Measurements from ENCODE around the gene ZSCAN16. TPM values are rescaled to one million over a fixed set of nuclear protein-coding genes. Genes with fewer than 3 reads are reported as not detected.

ZSCAN16 gene
- total and polyA plus RNA-seq, 2 donors from 2014 or later = 6.1 to 6.8 TPM

GRCh38 chr6:28145231-28145630 is 20.8 kb downstream of the ZSCAN16 start:
- Histone ChIP-seq H3K4me1 (ENCODE audit: control insufficient read depth in 2 of 3, insufficient read depth in 2 of 3, low read depth in 1 of 3, low read length in 3 of 3) (peaks cover 0 to 6% (median 0%) of the 10 kb centered on the region in 3 donors), H3K9ac (ENCODE audit: low read length in 3 of 3) (no peak overlapping the region), H3K27ac (ENCODE audit: low read depth in 2 of 2, low read length in 2 of 2) (no peak overlapping the region), H3K36me3 (ENCODE audit: control insufficient read depth in 2 of 3, insufficient read depth in 3 of 3, low read length in 3 of 3) (peaks cover 12 to 19% (median 19%) of the 10 kb centered on the region in 3 donors), H3K9me3 (ENCODE audit: control insufficient read depth in 2 of 3, insufficient read depth in 1 of 3, low read length in 3 of 3) (no peaks in the 10 kb centered on the region), H3K4me3 (ENCODE audit: low read length in 3 of 3) (no peak overlapping the region), H3K27me3 (ENCODE audit: control insufficient read depth, insufficient read depth, low read length) (no peaks in the 10 kb centered on the region)
- intact Hi-C loops (cut with DNase I) = no loop called here
- TF ChIP-seq CTCF (IDR thresholded peaks at IDR 0.05; ENCODE audit: borderline replicate concordance, extremely low read depth, insufficient read depth) = no peak
- FAIRE-seq (no peak), DNase-seq (no peak)

- FAIRE-seq (no peak), DNase-seq (no peak)
- Histone ChIP-seq H3K27me3 (ENCODE audit: control insufficient read depth, insufficient read depth, low read length) (no peaks in the 10 kb centered on the region), H3K9ac (ENCODE audit: low read length in 3 of 3) (no peak overlapping the region), H3K4me1 (ENCODE audit: control insufficient read depth in 2 of 3, insufficient read depth in 2 of 3, low read depth in 1 of 3, low read length in 3 of 3) (no peaks in the 10 kb centered on the region), H3K27ac (ENCODE audit: low read depth in 2 of 2, low read length in 2 of 2) (no peak overlapping the region), H3K9me3 (ENCODE audit: control insufficient read depth in 2 of 3, insufficient read depth in 1 of 3, low read length in 3 of 3) (peaks cover 0 to 7% (median 2%) of the 10 kb centered on the region in 3 donors), H3K4me3 (ENCODE audit: low read length in 3 of 3) (no peak overlapping the region), H3K36me3 (ENCODE audit: control insufficient read depth in 2 of 3, insufficient read depth in 3 of 3, low read length in 3 of 3) (peaks cover 38 to 73% (median 53%) of the 10 kb centered on the region in 3 donors)
- intact Hi-C loops (cut with DNase I) = no loop called here
- TF ChIP-seq CTCF (IDR thresholded peaks at IDR 0.05; ENCODE audit: borderline replicate concordance, extremely low read depth, insufficient read depth) = no peak
These were observed 28.1 kb downstream of the ZSCAN16 start for GRCh38 chr6:28152531-28152930.

GRCh38 chr6:28153546-28153945 is 29.1 kb downstream of the ZSCAN16 start:
- Histone ChIP-seq H3K4me1 (ENCODE audit: control insufficient read depth in 2 of 3, insufficient read depth in 2 of 3, low read depth in 1 of 3, low read length in 3 of 3) (no peaks in the 10 kb centered on the region), H3K27ac (ENCODE audit: low read depth in 2 of 2, low read length in 2 of 2) (no peak overlapping the region), H3K27me3 (ENCODE audit: control insufficient read depth, insufficient read depth, low read length) (no peaks in the 10 kb centered on the region), H3K4me3 (ENCODE audit: low read length in 3 of 3) (no peak overlapping the region), H3K36me3 (ENCODE audit: control insufficient read depth in 2 of 3, insufficient read depth in 3 of 3, low read length in 3 of 3) (peaks cover 38 to 68% (median 50%) of the 10 kb centered on the region in 3 donors), H3K9me3 (ENCODE audit: control insufficient read depth in 2 of 3, insufficient read depth in 1 of 3, low read length in 3 of 3) (peaks cover 0 to 7% (median 2%) of the 10 kb centered on the region in 3 donors), H3K9ac (ENCODE audit: low read length in 3 of 3) (no peak overlapping the region)
- no peak for FAIRE-seq
- intact Hi-C loops (cut with DNase I) = no loop called here
- no peak for DNase-seq
- TF ChIP-seq CTCF (IDR thresholded peaks at IDR 0.05; ENCODE audit: borderline replicate concordance, extremely low read depth, insufficient read depth) = no peak

GRCh38 chr6:28154357-28154756 is 29.9 kb downstream of the ZSCAN16 start:
- H3K9me3 ChIP-seq (ENCODE audit: control insufficient read depth in 2 of 3, insufficient read depth in 1 of 3, low read length in 3 of 3) = peaks cover 0 to 7% (median 2%) of the 10 kb centered on the region in 3 donors
- no peak for DNase-seq
- TF ChIP-seq CTCF (IDR thresholded peaks at IDR 0.05; ENCODE audit: borderline replicate concordance, extremely low read depth, insufficient read depth) = no peak
- no peak for FAIRE-seq
- peaks cover 36 to 60% (median 43%) of the 10 kb centered on the region in 3 donors for H3K36me3 ChIP-seq (ENCODE audit: control insufficient read depth in 2 of 3, insufficient read depth in 3 of 3, low read length in 3 of 3)
- H3K27me3 ChIP-seq (ENCODE audit: control insufficient read depth, insufficient read depth, low read length) = no peaks in the 10 kb centered on the region
- intact Hi-C loops (cut with DNase I) = no loop called here
- H3K4me3 ChIP-seq (ENCODE audit: low read length in 3 of 3) = no peak overlapping the region
- H3K27ac ChIP-seq (ENCODE audit: low read depth in 2 of 2, low read length in 2 of 2) = no peak overlapping the region
- H3K4me1 ChIP-seq (ENCODE audit: control insufficient read depth in 2 of 3, insufficient read depth in 2 of 3, low read depth in 1 of 3, low read length in 3 of 3) = no peaks in the 10 kb centered on the region
- H3K9ac ChIP-seq (ENCODE audit: low read length in 3 of 3) = no peak overlapping the region
